SK-N-SH treated with all-trans-retinoic acid at 6 μM for 48 hours (cell line): ENCODE data around the gene SMIM24.
"Not testable (repeated sequence)": the region's sequence is repeated elsewhere in the genome, so short reads cannot be mapped to it uniquely, and the experiment has no call there.

ENCODE experiments used
- ATAC-seq: fragments of 200-7000 bp; cut with Tn5 transposase; 3 replicates; pipeline ENCODE4 v1.9.1; 2020; ENCODE audit warnings: mild to moderate bottlenecking, moderate library complexity
- ARNTL ChIP-seq: fragments of 450-650 bp; formaldehyde crosslinking; IDR thresholded peaks from 2 replicates; pipeline ENCODE4 v1.5.0; 2020; ENCODE audit warnings: low read depth, mild to moderate bottlenecking, moderate library complexity, borderline replicate concordance
- CSDC2 ChIP-seq: fragments of 250-450 bp; sonication (Bioruptor Pico); IDR thresholded peaks from 2 replicates; pipeline ENCODE4 v1.5.0; 2020; ENCODE audit warnings: mild to moderate bottlenecking, moderate library complexity
- CSRNP3 ChIP-seq: fragments of 250-450 bp; sonication (Bioruptor Pico); IDR thresholded peaks from 2 replicates; pipeline ENCODE4 v1.5.1; 2021; ENCODE audit warnings: mild to moderate bottlenecking, moderate library complexity
- GLIS3 ChIP-seq: fragments of 250-450 bp; sonication (Bioruptor Pico); IDR thresholded peaks from 2 replicates; pipeline ENCODE4 v1.5.0; 2020; ENCODE audit warnings: mild to moderate bottlenecking, moderate library complexity
- ISL1 ChIP-seq: fragments of 250-450 bp; sonication (Bioruptor Pico); IDR thresholded peaks from 2 replicates; pipeline ENCODE4 v2.1.2; 2022; ENCODE audit warnings: mild to moderate bottlenecking, moderate library complexity
- POU6F1 ChIP-seq: fragments of 250-450 bp; sonication (Bioruptor Pico); IDR thresholded peaks from 2 replicates; pipeline ENCODE4 v1.8.0; 2021; ENCODE audit warnings: low read depth, mild to moderate bottlenecking, moderate library complexity, borderline replicate concordance
- PPARA ChIP-seq: fragments of 250-450 bp; sonication (Bioruptor Pico); IDR thresholded peaks from 2 replicates; pipeline ENCODE4 v1.5.0; 2020; ENCODE audit warnings: mild to moderate bottlenecking, borderline replicate concordance
- RARB ChIP-seq: fragments of 250-450 bp; sonication (Bioruptor Pico); IDR thresholded peaks from 2 replicates; pipeline ENCODE4 v1.8.0; 2021; ENCODE audit warnings: mild to moderate bottlenecking, moderate library complexity
- SNAI2 ChIP-seq: fragments of 250-450 bp; sonication (Bioruptor Pico); IDR thresholded peaks from 2 replicates; pipeline ENCODE4 v1.5.0; 2020; ENCODE audit warnings: mild to moderate bottlenecking, moderate library complexity
- ZC3H10 ChIP-seq: fragments of 250-450 bp; sonication (Bioruptor Pico); IDR thresholded peaks from 2 replicates; pipeline ENCODE4 v1.5.1; 2021; ENCODE audit warnings: mild to moderate bottlenecking, moderate library complexity
- ZFP3 ChIP-seq: fragments of 250-450 bp; sonication (Bioruptor Pico); IDR thresholded peaks from 2 replicates; pipeline ENCODE4 v1.5.0; 2020; ENCODE audit warnings: mild to moderate bottlenecking, moderate library complexity
- ZFP30 ChIP-seq: fragments of 450-650 bp; formaldehyde crosslinking; IDR thresholded peaks from 2 replicates; pipeline ENCODE4 v1.5.0; 2022; ENCODE audit warnings: mild to moderate bottlenecking, moderate library complexity
- ZNF565 ChIP-seq: fragments of 450-650 bp; formaldehyde crosslinking; conservative IDR thresholded peaks from 2 replicates; pipeline ENCODE4 v1.5.0; 2020; ENCODE audit warnings: low read depth, mild to moderate bottlenecking, moderate library complexity
- ZNF8 ChIP-seq: fragments of 450-650 bp; formaldehyde crosslinking; IDR thresholded peaks from 2 replicates; pipeline ENCODE4 v1.5.0; 2020; ENCODE audit warnings: mild to moderate bottlenecking, moderate library complexity
- TF ChIP-seq, protein P1 (sequence below): fragments of 250-450 bp; sonication (Bioruptor Pico); IDR thresholded peaks from 2 replicates; pipeline ENCODE4 v1.5.0; 2020; ENCODE audit warnings: mild to moderate bottlenecking, moderate library complexity
- TF ChIP-seq, protein P2 (sequence below): fragments of 250-450 bp; sonication (Bioruptor Pico); IDR thresholded peaks from 2 replicates; pipeline ENCODE4 v1.5.1; 2020; ENCODE audit warnings: low read depth, mild to moderate bottlenecking, moderate library complexity

The SMIM24 gene

GRCh38 chr19:3450796-3451411, 29.4 kb downstream of the SMIM24 start:
- peak; percentile 93 for ATAC-seq
- TF ChIP-seq, protein P1, sequence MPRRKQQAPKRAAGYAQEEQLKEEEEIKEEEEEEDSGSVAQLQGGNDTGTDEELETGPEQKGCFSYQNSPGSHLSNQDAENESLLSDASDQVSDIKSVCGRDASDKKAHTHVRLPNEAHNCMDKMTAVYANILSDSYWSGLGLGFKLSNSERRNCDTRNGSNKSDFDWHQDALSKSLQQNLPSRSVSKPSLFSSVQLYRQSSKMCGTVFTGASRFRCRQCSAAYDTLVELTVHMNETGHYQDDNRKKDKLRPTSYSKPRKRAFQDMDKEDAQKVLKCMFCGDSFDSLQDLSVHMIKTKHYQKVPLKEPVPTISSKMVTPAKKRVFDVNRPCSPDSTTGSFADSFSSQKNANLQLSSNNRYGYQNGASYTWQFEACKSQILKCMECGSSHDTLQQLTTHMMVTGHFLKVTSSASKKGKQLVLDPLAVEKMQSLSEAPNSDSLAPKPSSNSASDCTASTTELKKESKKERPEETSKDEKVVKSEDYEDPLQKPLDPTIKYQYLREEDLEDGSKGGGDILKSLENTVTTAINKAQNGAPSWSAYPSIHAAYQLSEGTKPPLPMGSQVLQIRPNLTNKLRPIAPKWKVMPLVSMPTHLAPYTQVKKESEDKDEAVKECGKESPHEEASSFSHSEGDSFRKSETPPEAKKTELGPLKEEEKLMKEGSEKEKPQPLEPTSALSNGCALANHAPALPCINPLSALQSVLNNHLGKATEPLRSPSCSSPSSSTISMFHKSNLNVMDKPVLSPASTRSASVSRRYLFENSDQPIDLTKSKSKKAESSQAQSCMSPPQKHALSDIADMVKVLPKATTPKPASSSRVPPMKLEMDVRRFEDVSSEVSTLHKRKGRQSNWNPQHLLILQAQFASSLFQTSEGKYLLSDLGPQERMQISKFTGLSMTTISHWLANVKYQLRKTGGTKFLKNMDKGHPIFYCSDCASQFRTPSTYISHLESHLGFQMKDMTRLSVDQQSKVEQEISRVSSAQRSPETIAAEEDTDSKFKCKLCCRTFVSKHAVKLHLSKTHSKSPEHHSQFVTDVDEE (CRISPR knock-in tag) = no peak; the same call in 1 of the 2 replicates
- TF ChIP-seq PPARA (CRISPR knock-in tag) (no peak), ISL1 (CRISPR knock-in tag) (no peak), CSDC2 (CRISPR knock-in tag) (no peak), RARB (CRISPR knock-in tag) (no peak), ZNF565 (CRISPR knock-in tag) (no peak; the same call in 1 of the 2 replicates), CSRNP3 (CRISPR knock-in tag) (no peak), ZC3H10 (CRISPR knock-in tag) (peak; percentile 15; the same call in 1 of the 2 replicates)
- TF ChIP-seq, protein P2, sequence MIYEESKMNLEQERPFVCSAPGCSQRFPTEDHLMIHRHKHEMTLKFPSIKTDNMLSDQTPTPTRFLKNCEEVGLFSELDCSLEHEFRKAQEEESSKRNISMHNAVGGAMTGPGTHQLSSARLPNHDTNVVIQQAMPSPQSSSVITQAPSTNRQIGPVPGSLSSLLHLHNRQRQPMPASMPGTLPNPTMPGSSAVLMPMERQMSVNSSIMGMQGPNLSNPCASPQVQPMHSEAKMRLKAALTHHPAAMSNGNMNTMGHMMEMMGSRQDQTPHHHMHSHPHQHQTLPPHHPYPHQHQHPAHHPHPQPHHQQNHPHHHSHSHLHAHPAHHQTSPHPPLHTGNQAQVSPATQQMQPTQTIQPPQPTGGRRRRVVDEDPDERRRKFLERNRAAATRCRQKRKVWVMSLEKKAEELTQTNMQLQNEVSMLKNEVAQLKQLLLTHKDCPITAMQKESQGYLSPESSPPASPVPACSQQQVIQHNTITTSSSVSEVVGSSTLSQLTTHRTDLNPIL = peak; percentile 78

GRCh38 chr19:3448616-3449334, 31.6 kb downstream of the SMIM24 start:
- TF ChIP-seq ZNF565 (CRISPR knock-in tag) (no peak), ARNTL (CRISPR knock-in tag) (no peak)
- no peak for ATAC-seq

DNA sequence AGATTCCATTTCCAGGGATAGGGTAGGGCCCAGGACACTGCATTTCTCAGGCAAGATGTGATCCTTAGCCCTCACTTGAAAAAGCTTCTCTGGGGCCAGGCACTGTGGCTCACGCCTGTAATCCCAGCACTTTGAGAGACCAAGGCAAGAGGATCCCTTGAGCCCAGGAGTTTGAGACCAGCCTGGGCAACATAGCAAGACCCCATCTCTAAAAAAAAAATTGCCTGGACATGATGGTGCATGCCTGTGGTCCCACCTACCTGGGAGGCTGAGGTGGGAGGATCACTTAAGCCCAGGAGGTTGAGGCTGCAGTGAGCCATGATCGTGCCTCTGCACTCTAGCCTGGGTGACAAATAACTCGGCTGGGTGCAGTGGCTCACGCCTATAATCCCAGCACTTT, 33.7 kb downstream of the SMIM24 start:
- not testable (repeated sequence) for ATAC-seq

DNA sequence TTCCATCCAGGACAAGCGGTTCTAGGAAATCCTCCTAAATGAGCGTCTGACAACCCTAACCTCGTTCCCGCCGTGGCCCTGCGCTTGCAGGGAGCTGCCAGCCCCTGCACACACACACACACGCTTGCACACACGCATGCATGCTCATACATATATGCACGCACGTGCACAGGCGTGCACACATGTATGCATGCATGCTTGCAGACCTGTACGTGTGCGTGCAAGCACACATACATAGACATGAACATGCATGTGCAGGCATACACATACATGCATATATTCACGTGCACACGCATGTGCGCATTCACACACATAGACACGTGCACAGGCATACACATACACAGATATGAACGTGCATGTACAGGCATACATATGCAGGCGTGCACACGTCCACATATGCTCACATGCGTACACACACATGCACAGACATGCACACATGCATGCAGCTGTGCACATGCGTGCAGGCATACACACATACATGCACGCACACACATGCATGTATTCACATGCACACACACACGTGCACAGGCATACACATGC, 35.6 kb downstream of the SMIM24 start:
- no peak for TF ChIP-seq ARNTL (CRISPR knock-in tag)
- TF ChIP-seq ZFP3 (CRISPR knock-in tag) = no peak
- no peak for TF ChIP-seq ZNF8 (CRISPR knock-in tag)
- no peak for TF ChIP-seq ZNF565 (CRISPR knock-in tag)
- TF ChIP-seq GLIS3 (CRISPR knock-in tag) = no peak
- TF ChIP-seq POU6F1 (CRISPR knock-in tag) = no peak
- no peak for TF ChIP-seq SNAI2 (CRISPR knock-in tag)
- no peak for TF ChIP-seq RARB (CRISPR knock-in tag)
- no peak for TF ChIP-seq ZFP30
- no peak for TF ChIP-seq CSDC2 (CRISPR knock-in tag)

More for the DNA sequence above, 35.6 kb downstream of the SMIM24 start:
- no peak for ATAC-seq
